ENCODE measurements around the gene SEC16B.

SEC16B gene

DNA sequence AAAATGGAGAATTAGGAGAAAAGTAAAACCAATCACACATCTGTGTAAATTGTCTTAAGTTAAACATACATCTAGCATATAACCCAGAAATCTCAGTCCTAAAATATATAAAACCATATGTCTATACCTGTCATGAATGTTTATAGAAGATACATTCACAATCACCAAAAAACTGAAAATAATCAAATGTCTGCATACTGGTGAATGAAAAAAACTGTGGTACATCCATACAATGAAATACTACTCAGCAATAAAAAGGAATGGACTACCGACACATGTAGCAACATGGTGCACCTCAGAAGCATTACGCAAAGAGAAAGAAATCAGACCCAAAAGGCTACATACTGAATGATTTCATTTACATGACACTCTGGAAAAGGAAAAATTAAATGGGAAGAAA, 47.7 kb upstream of the SEC16B start:
- H3K27ac ChIP-seq (ENCODE audit: extremely low read depth, low read depth, low read length), result no peak overlapping the region
- POLR2A ChIA-PET, result no interaction called here
- H3K4me1 ChIP-seq (ENCODE audit: control insufficient read depth, insufficient read depth, low read length), result no peaks in the 10 kb centered on the region
- no peaks in the 10 kb centered on the region for H3K9me3 ChIP-seq (ENCODE audit: control insufficient read depth, insufficient read depth, low read depth, low read length)
- CTCF ChIA-PET, result interaction anchor here (1.1 kb wide), 1 partner anchor 282 kb away, joined by 3 read pairs; no protein-coding TSS in a partner anchor
- no peak overlapping the region for H3K4me3 ChIP-seq (ENCODE audit: low read depth, low read length)
- no peaks in the 10 kb centered on the region for H3K36me3 ChIP-seq (ENCODE audit: control insufficient read depth in 2 of 2, insufficient read depth in 1 of 2, low read length in 2 of 2)
- TF ChIP-seq ZNF146 (tag by site-specific recombination; IDR thresholded peaks at IDR 0.05), result peak; percentile 18; the same call in 1 of the 2 replicates
- TF ChIP-seq TCF7L2 (IDR thresholded peaks at IDR 0.05; ENCODE audit: borderline replicate concordance, low read depth, low read length), result no peak
- no peak for TF ChIP-seq ZNF660 (tag by site-specific recombination; IDR thresholded peaks at IDR 0.05)

- H3K27ac ChIP-seq (ENCODE audit: extremely low read depth, low read depth, low read length), result no peak overlapping the region
- TF ChIP-seq ZNF48 (tag by site-specific recombination; IDR thresholded peaks at IDR 0.05), result no peak
- TF ChIP-seq ZNF2 (tag by site-specific recombination; IDR thresholded peaks at IDR 0.05), result no peak
- TF ChIP-seq, protein P1, sequence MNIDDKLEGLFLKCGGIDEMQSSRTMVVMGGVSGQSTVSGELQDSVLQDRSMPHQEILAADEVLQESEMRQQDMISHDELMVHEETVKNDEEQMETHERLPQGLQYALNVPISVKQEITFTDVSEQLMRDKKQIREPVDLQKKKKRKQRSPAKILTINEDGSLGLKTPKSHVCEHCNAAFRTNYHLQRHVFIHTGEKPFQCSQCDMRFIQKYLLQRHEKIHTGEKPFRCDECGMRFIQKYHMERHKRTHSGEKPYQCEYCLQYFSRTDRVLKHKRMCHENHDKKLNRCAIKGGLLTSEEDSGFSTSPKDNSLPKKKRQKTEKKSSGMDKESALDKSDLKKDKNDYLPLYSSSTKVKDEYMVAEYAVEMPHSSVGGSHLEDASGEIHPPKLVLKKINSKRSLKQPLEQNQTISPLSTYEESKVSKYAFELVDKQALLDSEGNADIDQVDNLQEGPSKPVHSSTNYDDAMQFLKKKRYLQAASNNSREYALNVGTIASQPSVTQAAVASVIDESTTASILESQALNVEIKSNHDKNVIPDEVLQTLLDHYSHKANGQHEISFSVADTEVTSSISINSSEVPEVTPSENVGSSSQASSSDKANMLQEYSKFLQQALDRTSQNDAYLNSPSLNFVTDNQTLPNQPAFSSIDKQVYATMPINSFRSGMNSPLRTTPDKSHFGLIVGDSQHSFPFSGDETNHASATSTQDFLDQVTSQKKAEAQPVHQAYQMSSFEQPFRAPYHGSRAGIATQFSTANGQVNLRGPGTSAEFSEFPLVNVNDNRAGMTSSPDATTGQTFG (tag by site-specific recombination; IDR thresholded peaks at IDR 0.05; ENCODE audit: borderline replicate concordance), result no peak
- TF ChIP-seq ZNF274 (IDR thresholded peaks at IDR 0.05; ENCODE audit: low read length), result no peak
- TF ChIP-seq ZNF274 (tag by site-specific recombination; IDR thresholded peaks at IDR 0.05; ENCODE audit: borderline replicate concordance), result no peak
- TF ChIP-seq, protein P2, sequence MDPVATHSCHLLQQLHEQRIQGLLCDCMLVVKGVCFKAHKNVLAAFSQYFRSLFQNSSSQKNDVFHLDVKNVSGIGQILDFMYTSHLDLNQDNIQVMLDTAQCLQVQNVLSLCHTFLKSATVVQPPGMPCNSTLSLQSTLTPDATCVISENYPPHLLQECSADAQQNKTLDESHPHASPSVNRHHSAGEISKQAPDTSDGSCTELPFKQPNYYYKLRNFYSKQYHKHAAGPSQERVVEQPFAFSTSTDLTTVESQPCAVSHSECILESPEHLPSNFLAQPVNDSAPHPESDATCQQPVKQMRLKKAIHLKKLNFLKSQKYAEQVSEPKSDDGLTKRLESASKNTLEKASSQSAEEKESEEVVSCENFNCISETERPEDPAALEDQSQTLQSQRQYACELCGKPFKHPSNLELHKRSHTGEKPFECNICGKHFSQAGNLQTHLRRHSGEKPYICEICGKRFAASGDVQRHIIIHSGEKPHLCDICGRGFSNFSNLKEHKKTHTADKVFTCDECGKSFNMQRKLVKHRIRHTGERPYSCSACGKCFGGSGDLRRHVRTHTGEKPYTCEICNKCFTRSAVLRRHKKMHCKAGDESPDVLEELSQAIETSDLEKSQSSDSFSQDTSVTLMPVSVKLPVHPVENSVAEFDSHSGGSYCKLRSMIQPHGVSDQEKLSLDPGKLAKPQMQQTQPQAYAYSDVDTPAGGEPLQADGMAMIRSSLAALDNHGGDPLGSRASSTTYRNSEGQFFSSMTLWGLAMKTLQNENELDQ (tag by site-specific recombination; IDR thresholded peaks at IDR 0.05; ENCODE audit: low read depth), result no peak
- no peak for TF ChIP-seq MZF1 (tag by site-specific recombination; IDR thresholded peaks at IDR 0.05; ENCODE audit: borderline replicate concordance)
- no peak for TF ChIP-seq ZNF837 (tag by site-specific recombination; IDR thresholded peaks at IDR 0.05)
- TF ChIP-seq ZNF596 (tag by site-specific recombination; IDR thresholded peaks at IDR 0.05), result no peak
- TF ChIP-seq GLI4 (tag by site-specific recombination; IDR thresholded peaks at IDR 0.05), result no peak
- TF ChIP-seq ZBTB1 (tag by site-specific recombination; IDR thresholded peaks at IDR 0.05), result no peak
- TF ChIP-seq ZNF561 (tag by site-specific recombination; IDR thresholded peaks at IDR 0.05; ENCODE audit: borderline replicate concordance), result no peak
- TF ChIP-seq, protein P3, sequence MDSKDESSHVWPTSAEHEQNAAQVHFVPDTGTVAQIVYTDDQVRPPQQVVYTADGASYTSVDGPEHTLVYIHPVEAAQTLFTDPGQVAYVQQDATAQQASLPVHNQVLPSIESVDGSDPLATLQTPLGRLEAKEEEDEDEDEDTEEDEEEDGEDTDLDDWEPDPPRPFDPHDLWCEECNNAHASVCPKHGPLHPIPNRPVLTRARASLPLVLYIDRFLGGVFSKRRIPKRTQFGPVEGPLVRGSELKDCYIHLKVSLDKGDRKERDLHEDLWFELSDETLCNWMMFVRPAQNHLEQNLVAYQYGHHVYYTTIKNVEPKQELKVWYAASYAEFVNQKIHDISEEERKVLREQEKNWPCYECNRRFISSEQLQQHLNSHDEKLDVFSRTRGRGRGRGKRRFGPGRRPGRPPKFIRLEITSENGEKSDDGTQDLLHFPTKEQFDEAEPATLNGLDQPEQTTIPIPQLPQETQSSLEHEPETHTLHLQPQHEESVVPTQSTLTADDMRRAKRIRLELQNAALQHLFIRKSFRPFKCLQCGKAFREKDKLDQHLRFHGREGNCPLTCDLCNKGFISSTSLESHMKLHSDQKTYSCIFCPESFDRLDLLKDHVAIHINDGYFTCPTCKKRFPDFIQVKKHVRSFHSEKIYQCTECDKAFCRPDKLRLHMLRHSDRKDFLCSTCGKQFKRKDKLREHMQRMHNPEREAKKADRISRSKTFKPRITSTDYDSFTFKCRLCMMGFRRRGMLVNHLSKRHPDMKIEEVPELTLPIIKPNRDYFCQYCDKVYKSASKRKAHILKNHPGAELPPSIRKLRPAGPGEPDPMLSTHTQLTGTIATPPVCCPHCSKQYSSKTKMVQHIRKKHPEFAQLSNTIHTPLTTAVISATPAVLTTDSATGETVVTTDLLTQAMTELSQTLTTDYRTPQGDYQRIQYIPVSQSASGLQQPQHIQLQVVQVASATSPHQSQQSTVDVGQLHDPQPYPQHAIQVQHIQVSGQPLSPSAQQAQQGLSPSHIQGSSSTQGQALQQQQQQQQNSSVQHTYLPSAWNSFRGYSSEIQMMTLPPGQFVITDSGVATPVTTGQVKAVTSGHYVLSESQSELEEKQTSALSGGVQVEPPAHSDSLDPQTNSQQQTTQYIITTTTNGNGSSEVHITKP (tag by site-specific recombination; IDR thresholded peaks at IDR 0.05), result no peak
- no peaks in the 10 kb centered on the region for H3K36me3 ChIP-seq (ENCODE audit: control insufficient read depth in 2 of 2, insufficient read depth in 1 of 2, low read length in 2 of 2)
- ChIA-PET CTCF (interaction anchor here (0.6 kb wide), 1 partner anchor 542 kb away, joined by 5 read pairs; no protein-coding TSS in a partner anchor), POLR2A (no interaction called here)
- H3K4me1 ChIP-seq (ENCODE audit: control insufficient read depth, insufficient read depth, low read length), result no peaks in the 10 kb centered on the region
- no peak overlapping the region for H3K4me3 ChIP-seq (ENCODE audit: low read depth, low read length)
- H3K9me3 ChIP-seq (ENCODE audit: control insufficient read depth, insufficient read depth, low read depth, low read length), result no peaks in the 10 kb centered on the region
Measured at GRCh38 chr1:178011864-178012503, 42.1 kb upstream of the SEC16B start.

All from HEK293 (cell line).